ENCODE data around the gene GSTA3.
"Not testable (repeated sequence)": the region's sequence is repeated elsewhere in the genome, so short reads cannot be mapped to it uniquely, and the experiment has no call there.

The GSTA3 gene

GRCh38 chr6:52909531-52909930 lies at the start of gene GSTA3:
GSTA3 (minus strand) TSS chr6:52909698; CDS start chr6:52905834, 3,864 bp downstream.
- no peak for DNase-seq

- no peak for DNase-seq
Observed at GRCh38 chr6:52958546-52959255, 49.2 kb upstream of the GSTA3 start.

- no peak for DNase-seq
Observed at GRCh38 chr6:52955871-52956270, 46.4 kb upstream of the GSTA3 start.

- DNase-seq = no peak
Observed at GRCh38 chr6:52953911-52954839, 44.7 kb upstream of the GSTA3 start.

GRCh38 chr6:52946306-52946705 lies 36.8 kb upstream of the GSTA3 start:
- no peak for DNase-seq

GRCh38 chr6:52942821-52943220 lies 33.3 kb upstream of the GSTA3 start:
- DNase-seq = not testable (repeated sequence)

- DNase-seq = no peak
Observed at GRCh38 chr6:52942221-52942620, 32.7 kb upstream of the GSTA3 start.

- DNase-seq = no peak
Observed at GRCh38 chr6:52937908-52938307, 28.4 kb upstream of the GSTA3 start.

- DNase-seq = no peak
Observed at GRCh38 chr6:52933778-52934177, 24.3 kb upstream of the GSTA3 start.

GRCh38 chr6:52931351-52931750 lies 21.9 kb upstream of the GSTA3 start:
- DNase-seq = no peak

- no peak for DNase-seq
Observed at GRCh38 chr6:52929321-52930164, 20.0 kb upstream of the GSTA3 start.

- DNase-seq = no peak
Observed at GRCh38 chr6:52927451-52927850, 18.0 kb upstream of the GSTA3 start.

GRCh38 chr6:52925919-52926792 lies 16.7 kb upstream of the GSTA3 start:
- DNase-seq = no peak

GRCh38 chr6:52925042-52925441 lies 15.5 kb upstream of the GSTA3 start:
- no peak for DNase-seq

- not testable (repeated sequence) for DNase-seq
Observed at GRCh38 chr6:52923689-52924088, 14.2 kb upstream of the GSTA3 start.

- no peak for DNase-seq
Observed at GRCh38 chr6:52922161-52922560, 12.7 kb upstream of the GSTA3 start.

GRCh38 chr6:52921743-52922142 lies 12.2 kb upstream of the GSTA3 start:
- DNase-seq = no peak

- DNase-seq = not testable (repeated sequence)
Observed at GRCh38 chr6:52919511-52919910, 10.0 kb upstream of the GSTA3 start.

- DNase-seq = not testable (repeated sequence)
Observed at GRCh38 chr6:52918771-52919170, 9.3 kb upstream of the GSTA3 start.

GRCh38 chr6:52918027-52918686 lies 8.7 kb upstream of the GSTA3 start:
- DNase-seq = not testable (repeated sequence)

- no peak for DNase-seq
Observed at GRCh38 chr6:52914516-52914915, 5.0 kb upstream of the GSTA3 start.

Data from KG1 (cell line).